Measurements from ENCODE around the gene SASH1. TPM values are rescaled to one million over a fixed set of nuclear protein-coding genes. Genes with fewer than 3 reads are reported as not detected.

Gene SASH1
- total RNA-seq, 1 donor, result 71.7 TPM

DNA sequence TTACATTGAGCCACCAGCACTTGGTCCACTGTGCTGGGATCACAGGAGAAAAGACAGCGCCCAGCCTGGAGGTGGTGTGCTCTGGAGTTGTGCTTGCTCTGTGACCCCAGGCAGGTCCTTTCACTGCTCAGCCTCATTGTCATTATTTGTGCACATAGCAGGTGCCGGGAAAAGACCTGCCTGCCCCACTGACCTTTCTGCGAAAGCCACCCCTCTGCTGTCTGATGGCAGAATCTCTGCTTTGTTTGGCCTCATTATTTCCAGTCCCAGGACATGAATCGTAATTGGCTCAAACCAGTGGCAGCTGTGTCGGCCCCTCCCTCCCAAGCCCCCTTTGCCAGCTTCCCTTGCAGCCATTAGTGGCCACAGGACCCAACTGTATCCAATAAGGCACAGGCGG, 219.0 kb downstream of the SASH1 start:
- Histone ChIP-seq H3K27ac (ENCODE audit: low read depth, low read length) (no peak overlapping the region), H3K4me1 (ENCODE audit: insufficient read depth, low read length) (peaks cover 27% of the 10 kb centered on the region), H3K79me2 (ENCODE audit: insufficient read depth, low read length) (no peaks in the 10 kb centered on the region), H4K20me1 (ENCODE audit: insufficient read depth, low read length) (no peaks in the 10 kb centered on the region), H3K9me3 (ENCODE audit: low read depth, low read length) (no peaks in the 10 kb centered on the region), H2AFZ (ENCODE audit: low read length) (no peak overlapping the region), H3K36me3 (ENCODE audit: insufficient read depth, low read length) (no peaks in the 10 kb centered on the region), H3K4me3 (ENCODE audit: insufficient read depth, low read length) (no peak overlapping the region), H3K27me3 (ENCODE audit: insufficient read depth, low read length) (no peaks in the 10 kb centered on the region), H3K4me2 (ENCODE audit: insufficient read depth, low read length) (no peak overlapping the region)
- DNase-seq (ENCODE audit: insufficient read length, low spot score, missing footprints), result no peak
- TF ChIP-seq, protein P1, sequence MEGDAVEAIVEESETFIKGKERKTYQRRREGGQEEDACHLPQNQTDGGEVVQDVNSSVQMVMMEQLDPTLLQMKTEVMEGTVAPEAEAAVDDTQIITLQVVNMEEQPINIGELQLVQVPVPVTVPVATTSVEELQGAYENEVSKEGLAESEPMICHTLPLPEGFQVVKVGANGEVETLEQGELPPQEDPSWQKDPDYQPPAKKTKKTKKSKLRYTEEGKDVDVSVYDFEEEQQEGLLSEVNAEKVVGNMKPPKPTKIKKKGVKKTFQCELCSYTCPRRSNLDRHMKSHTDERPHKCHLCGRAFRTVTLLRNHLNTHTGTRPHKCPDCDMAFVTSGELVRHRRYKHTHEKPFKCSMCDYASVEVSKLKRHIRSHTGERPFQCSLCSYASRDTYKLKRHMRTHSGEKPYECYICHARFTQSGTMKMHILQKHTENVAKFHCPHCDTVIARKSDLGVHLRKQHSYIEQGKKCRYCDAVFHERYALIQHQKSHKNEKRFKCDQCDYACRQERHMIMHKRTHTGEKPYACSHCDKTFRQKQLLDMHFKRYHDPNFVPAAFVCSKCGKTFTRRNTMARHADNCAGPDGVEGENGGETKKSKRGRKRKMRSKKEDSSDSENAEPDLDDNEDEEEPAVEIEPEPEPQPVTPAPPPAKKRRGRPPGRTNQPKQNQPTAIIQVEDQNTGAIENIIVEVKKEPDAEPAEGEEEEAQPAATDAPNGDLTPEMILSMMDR (IDR thresholded peaks at IDR 0.05; ENCODE audit: extremely low read depth, low read depth, low read length), result no peak

DNA sequence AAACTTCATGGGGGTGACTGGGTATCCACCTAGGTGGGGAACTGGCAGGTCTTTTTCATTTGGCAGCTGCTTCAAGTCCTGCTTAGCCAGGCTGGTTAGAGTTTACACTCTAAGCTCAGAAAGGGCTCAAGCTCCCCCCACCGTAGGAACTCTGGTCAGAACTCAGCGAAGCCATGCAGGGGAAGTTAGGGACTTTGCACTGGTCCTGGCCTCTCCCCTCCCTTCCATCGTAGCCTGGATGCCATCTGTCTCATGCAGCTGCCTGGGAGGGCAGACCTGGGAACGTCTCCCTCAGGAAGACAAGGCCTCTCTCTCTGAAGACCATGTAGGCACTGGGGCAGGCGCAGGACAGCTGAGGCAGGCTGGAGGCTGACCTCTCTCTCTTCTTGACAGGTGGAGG, 220.4 kb downstream of the SASH1 start:
- Histone ChIP-seq H3K27ac (ENCODE audit: low read depth, low read length) (no peak overlapping the region), H2AFZ (ENCODE audit: low read length) (no peak overlapping the region), H3K4me1 (ENCODE audit: insufficient read depth, low read length) (peaks cover 28% of the 10 kb centered on the region), H3K36me3 (ENCODE audit: insufficient read depth, low read length) (no peaks in the 10 kb centered on the region), H3K9me3 (ENCODE audit: low read depth, low read length) (no peaks in the 10 kb centered on the region), H3K27me3 (ENCODE audit: insufficient read depth, low read length) (no peaks in the 10 kb centered on the region), H3K4me2 (ENCODE audit: insufficient read depth, low read length) (no peak overlapping the region), H4K20me1 (ENCODE audit: insufficient read depth, low read length) (no peaks in the 10 kb centered on the region), H3K79me2 (ENCODE audit: insufficient read depth, low read length) (no peaks in the 10 kb centered on the region), H3K4me3 (ENCODE audit: insufficient read depth, low read length) (no peak overlapping the region)
- TF ChIP-seq, protein P1 (IDR thresholded peaks at IDR 0.05; ENCODE audit: extremely low read depth, low read depth, low read length), result no peak
- DNase-seq (ENCODE audit: insufficient read length, low spot score, missing footprints), result no peak

DNA sequence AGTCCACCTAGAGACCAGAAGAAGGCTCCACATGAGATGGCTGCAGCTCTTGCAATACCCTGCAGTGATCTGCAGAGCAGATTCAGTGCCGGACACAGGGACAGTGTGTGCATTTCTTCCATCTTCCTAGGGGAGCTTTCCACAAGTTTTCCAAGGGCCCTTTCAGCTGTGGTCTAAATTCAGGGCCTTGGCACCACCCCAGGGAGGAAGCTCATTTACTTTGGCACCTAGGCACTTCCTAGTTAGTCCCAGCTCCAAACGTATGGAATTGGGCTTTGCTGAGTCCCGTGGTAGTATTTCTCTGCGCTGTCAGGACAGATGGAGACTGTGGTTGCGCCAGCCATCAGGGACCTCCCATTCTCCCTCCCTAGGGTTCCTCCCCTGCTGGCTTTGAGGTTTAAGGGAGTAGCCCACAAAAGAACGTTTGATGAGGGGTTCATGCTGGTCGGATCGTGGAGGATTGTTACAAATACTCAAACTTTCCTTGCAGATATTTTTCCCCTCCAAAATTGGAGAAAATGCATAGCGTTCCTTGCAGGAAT, 221.9 kb downstream of the SASH1 start:
- no peak overlapping the region for H3K4me3 ChIP-seq (ENCODE audit: insufficient read depth, low read length)
- no peaks in the 10 kb centered on the region for H4K20me1 ChIP-seq (ENCODE audit: insufficient read depth, low read length)
- no peaks in the 10 kb centered on the region for H3K27me3 ChIP-seq (ENCODE audit: insufficient read depth, low read length)
- no peak for DNase-seq (ENCODE audit: insufficient read length, low spot score, missing footprints)
- peak overlapping the region; percentile 28 for H2AFZ ChIP-seq (ENCODE audit: low read length)
- no peaks in the 10 kb centered on the region for H3K79me2 ChIP-seq (ENCODE audit: insufficient read depth, low read length)
- peak overlapping the region; percentile 12 for H3K4me2 ChIP-seq (ENCODE audit: insufficient read depth, low read length)
- TF ChIP-seq, protein P1 (IDR thresholded peaks at IDR 0.05; ENCODE audit: extremely low read depth, low read depth, low read length), result no peak
- H3K4me1 ChIP-seq (ENCODE audit: insufficient read depth, low read length), result peaks cover 27% of the 10 kb centered on the region
- no peak overlapping the region for H3K27ac ChIP-seq (ENCODE audit: low read depth, low read length)
- H3K36me3 ChIP-seq (ENCODE audit: insufficient read depth, low read length), result no peaks in the 10 kb centered on the region
- no peaks in the 10 kb centered on the region for H3K9me3 ChIP-seq (ENCODE audit: low read depth, low read length)

DNA sequence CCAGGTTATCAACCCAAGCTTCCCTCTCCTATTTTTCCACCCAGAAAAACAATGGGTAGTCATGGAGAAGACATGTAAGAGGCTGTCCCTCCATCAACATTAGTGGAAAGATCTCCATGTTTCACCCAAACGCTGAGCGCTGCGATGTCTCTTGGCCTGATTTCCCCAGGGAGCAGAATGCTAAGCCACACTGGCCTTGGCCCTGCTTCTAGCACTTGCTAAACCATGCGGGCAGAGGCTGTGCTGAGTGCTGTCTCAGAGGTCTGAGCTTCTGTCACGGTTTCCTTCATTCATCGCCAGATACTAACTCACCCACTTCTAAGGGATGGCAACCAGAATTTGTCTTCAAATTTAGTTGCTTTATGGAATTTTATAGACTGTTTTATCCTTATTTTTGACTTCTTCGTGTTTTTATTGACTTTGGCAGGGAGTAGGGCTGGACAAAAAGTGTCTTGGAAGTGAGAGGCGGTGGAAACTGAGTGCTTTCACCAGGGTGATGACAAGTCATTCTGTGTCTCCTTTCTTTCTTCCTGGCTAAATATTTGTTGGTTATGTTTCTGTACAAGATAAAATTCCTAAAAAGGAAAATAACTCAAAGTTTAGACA, 222.8 kb downstream of the SASH1 start:
- peak overlapping the region; percentile 64 for H3K4me3 ChIP-seq (ENCODE audit: insufficient read depth, low read length)
- H3K79me2 ChIP-seq (ENCODE audit: insufficient read depth, low read length), result no peaks in the 10 kb centered on the region
- H3K27me3 ChIP-seq (ENCODE audit: insufficient read depth, low read length), result no peaks in the 10 kb centered on the region
- H3K27ac ChIP-seq (ENCODE audit: low read depth, low read length), result peak overlapping the region; percentile 84
- no peaks in the 10 kb centered on the region for H3K36me3 ChIP-seq (ENCODE audit: insufficient read depth, low read length)
- no peaks in the 10 kb centered on the region for H4K20me1 ChIP-seq (ENCODE audit: insufficient read depth, low read length)
- no peaks in the 10 kb centered on the region for H3K9me3 ChIP-seq (ENCODE audit: low read depth, low read length)
- H2AFZ ChIP-seq (ENCODE audit: low read length), result peak overlapping the region; percentile 70
- H3K4me2 ChIP-seq (ENCODE audit: insufficient read depth, low read length), result peak overlapping the region; percentile 92
- peaks cover 27% of the 10 kb centered on the region for H3K4me1 ChIP-seq (ENCODE audit: insufficient read depth, low read length)
- TF ChIP-seq, protein P1 (IDR thresholded peaks at IDR 0.05; ENCODE audit: extremely low read depth, low read depth, low read length), result no peak
- peak; percentile 77 for DNase-seq (ENCODE audit: insufficient read length, low spot score, missing footprints)

All from osteoblast (primary cell).